ENCODE results near the gene C1orf159. TPM values are rescaled to one million over a fixed set of nuclear protein-coding genes. Genes with fewer than 3 reads are reported as not detected.

The C1orf159 gene
- total RNA-seq, 2 donors from 2014 or later, result 23.1 to 29.5 TPM

- no peaks in the 10 kb centered on the region for H3K4me1 ChIP-seq (ENCODE audit: control insufficient read depth, insufficient read depth, low read length)
- peaks cover 7% of the 10 kb centered on the region for H3K27me3 Mint-ChIP-seq (ENCODE audit: insufficient read depth)
- WGBS, 2 experiments (ENCODE audit: insufficient coverage in 1 of 2, insufficient read length in 1 of 2), result 65 to 71% methylated on average over 25 to 48 of the region's 48 CpGs
- H3K4me3 ChIP-seq (ENCODE audit: low read length), result no peak overlapping the region
- H3K27ac Mint-ChIP-seq, result no peak overlapping the region
- no peak overlapping the region for H3K27ac ChIP-seq (ENCODE audit: low read depth, low read length)
- H3K4me3 Mint-ChIP-seq, result no peak overlapping the region
- H3K9me3 Mint-ChIP-seq, result no peaks in the 10 kb centered on the region
- H3K27me3 ChIP-seq (ENCODE audit: control insufficient read depth, insufficient read depth, low read length, poor library complexity, severe bottlenecking), result no peaks in the 10 kb centered on the region
- no peaks in the 10 kb centered on the region for H3K36me3 Mint-ChIP-seq (ENCODE audit: low read depth)
- no peaks in the 10 kb centered on the region for H3K9me3 ChIP-seq (ENCODE audit: control insufficient read depth, low read length)
- no peak overlapping the region for H3K9ac ChIP-seq (ENCODE audit: extremely low read depth, low read length, poor library complexity, severe bottlenecking)
- DNase-seq, result no peak
- H3K4me1 Mint-ChIP-seq, result no peaks in the 10 kb centered on the region
- no peaks in the 10 kb centered on the region for H3K36me3 ChIP-seq (ENCODE audit: control insufficient read depth, insufficient read depth, low read length)
- TF ChIP-seq CTCF (conservative IDR thresholded peaks at IDR 0.05), result no peak
These were observed 20.8 kb upstream of the C1orf159 start for GRCh38 chr1:1136547-1137230.

GRCh38 chr1:1135339-1136136, 19.6 kb upstream of the C1orf159 start:
- 88 to 93% methylated on average over 14 to 20 of the region's 20 CpGs for WGBS, 2 experiments (ENCODE audit: insufficient coverage in 1 of 2, insufficient read length in 1 of 2)
- H3K27me3 ChIP-seq (ENCODE audit: control insufficient read depth, insufficient read depth, low read length, poor library complexity, severe bottlenecking), result no peaks in the 10 kb centered on the region
- no peak overlapping the region for H3K9ac ChIP-seq (ENCODE audit: extremely low read depth, low read length, poor library complexity, severe bottlenecking)
- peaks cover 7% of the 10 kb centered on the region for H3K27me3 Mint-ChIP-seq (ENCODE audit: insufficient read depth)
- H3K4me3 Mint-ChIP-seq, result no peak overlapping the region
- no peak overlapping the region for H3K27ac ChIP-seq (ENCODE audit: low read depth, low read length)
- H3K4me3 ChIP-seq (ENCODE audit: low read length), result no peak overlapping the region
- no peaks in the 10 kb centered on the region for H3K4me1 ChIP-seq (ENCODE audit: control insufficient read depth, insufficient read depth, low read length)
- no peaks in the 10 kb centered on the region for H3K9me3 Mint-ChIP-seq
- no peaks in the 10 kb centered on the region for H3K36me3 ChIP-seq (ENCODE audit: control insufficient read depth, insufficient read depth, low read length)
- DNase-seq, result no peak
- H3K36me3 Mint-ChIP-seq (ENCODE audit: low read depth), result no peaks in the 10 kb centered on the region
- TF ChIP-seq CTCF (conservative IDR thresholded peaks at IDR 0.05), result no peak
- H3K4me1 Mint-ChIP-seq, result no peaks in the 10 kb centered on the region
- no peak overlapping the region for H3K27ac Mint-ChIP-seq
- no peaks in the 10 kb centered on the region for H3K9me3 ChIP-seq (ENCODE audit: control insufficient read depth, low read length)

DNA sequence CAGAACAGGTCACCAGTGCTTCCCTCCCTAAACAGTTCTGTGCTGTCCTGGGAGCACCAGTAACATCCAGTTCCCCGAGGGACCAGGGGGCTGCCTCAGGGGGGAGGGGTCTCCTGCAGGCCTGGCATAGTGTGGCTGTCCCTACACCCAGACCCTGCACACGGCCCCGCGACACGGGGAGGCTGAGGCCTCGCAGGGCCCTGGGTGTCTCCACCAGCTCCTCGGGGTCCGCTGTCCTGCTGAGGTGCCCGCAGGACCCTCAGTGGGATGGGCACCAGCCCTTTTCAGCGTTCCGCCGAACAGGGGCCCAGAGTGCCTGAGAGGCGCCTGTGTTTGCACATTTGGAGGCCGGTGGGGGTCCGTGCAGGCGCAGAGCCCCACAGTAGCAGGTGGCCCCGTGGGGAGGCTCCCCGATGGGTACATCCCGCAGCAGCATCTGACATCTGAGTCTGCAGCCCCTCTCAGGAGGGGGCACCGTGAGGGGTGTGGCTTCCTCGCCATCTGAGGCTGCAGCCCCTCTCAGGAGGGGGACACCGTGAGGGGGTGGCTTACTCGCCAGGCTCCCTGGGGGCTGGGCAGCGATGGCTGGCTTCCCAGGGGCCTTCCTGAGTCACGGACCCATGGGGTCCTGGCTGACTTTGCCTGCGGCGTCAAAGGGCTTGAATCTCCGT, 18.5 kb upstream of the C1orf159 start:
- Histone ChIP-seq H3K4me3 (ENCODE audit: low read length) (no peak overlapping the region), H3K36me3 (ENCODE audit: control insufficient read depth, insufficient read depth, low read length) (no peaks in the 10 kb centered on the region), H3K9ac (ENCODE audit: extremely low read depth, low read length, poor library complexity, severe bottlenecking) (no peak overlapping the region), H3K4me1 (ENCODE audit: control insufficient read depth, insufficient read depth, low read length) (no peaks in the 10 kb centered on the region), H3K27ac (ENCODE audit: low read depth, low read length) (no peak overlapping the region), H3K27me3 (ENCODE audit: control insufficient read depth, insufficient read depth, low read length, poor library complexity, severe bottlenecking) (no peaks in the 10 kb centered on the region), H3K9me3 (ENCODE audit: control insufficient read depth, low read length) (no peaks in the 10 kb centered on the region)
- Mint-ChIP-seq H3K4me3 (no peak overlapping the region), H3K27me3 (ENCODE audit: insufficient read depth) (peaks cover 7% of the 10 kb centered on the region), H3K36me3 (ENCODE audit: low read depth) (no peaks in the 10 kb centered on the region), H3K27ac (no peak overlapping the region), H3K4me1 (no peaks in the 10 kb centered on the region), H3K9me3 (no peaks in the 10 kb centered on the region)
- WGBS, 2 experiments (ENCODE audit: insufficient coverage in 1 of 2, insufficient read length in 1 of 2), result 90 to 92% methylated on average over 16 to 28 of the region's 28 CpGs
- no peak for DNase-seq
- no peak for TF ChIP-seq CTCF (conservative IDR thresholded peaks at IDR 0.05)
